NCI-H146 (cell line): Measurements from ENCODE around the gene COL3A1.

ENCODE experiments used
- DNase-seq: peaks from one replicate; lab custom pipeline; 2025; lab: John Stamatoyannopoulos, UW

COL3A1 gene

DNA sequence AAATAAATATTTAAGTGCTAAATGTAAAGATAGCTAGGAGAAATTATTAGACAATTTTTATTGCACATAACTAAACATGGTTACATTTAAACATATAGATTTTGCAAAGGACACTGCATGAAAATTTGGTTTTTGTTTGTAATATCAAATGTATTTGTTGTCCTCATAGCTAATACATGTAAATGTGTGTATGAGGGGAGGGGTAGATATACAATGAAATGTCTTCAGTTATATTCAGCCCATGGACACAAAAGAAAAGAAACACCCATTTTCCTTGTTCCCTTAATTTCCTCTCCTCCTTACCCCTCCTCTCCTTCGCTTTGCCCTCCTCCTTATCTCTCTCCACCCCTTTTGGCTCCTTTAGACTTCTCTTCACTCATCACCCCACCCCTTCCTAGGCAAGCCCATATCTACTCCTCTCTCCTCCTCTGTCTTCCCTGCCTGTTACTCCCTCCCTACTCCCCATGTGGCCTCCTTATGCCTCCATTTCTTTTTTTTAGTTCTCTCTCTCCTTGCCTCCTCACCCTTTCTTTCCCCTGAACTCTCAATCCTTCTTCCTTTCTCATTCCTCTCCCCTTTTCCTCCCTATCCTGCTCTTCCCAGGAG lies 1.4 kb downstream of the COL3A1 start:
- no peak for DNase-seq

GRCh38 chr2:188976545-188977268 lies 2.5 kb downstream of the COL3A1 start:
- no peak for DNase-seq

DNA sequence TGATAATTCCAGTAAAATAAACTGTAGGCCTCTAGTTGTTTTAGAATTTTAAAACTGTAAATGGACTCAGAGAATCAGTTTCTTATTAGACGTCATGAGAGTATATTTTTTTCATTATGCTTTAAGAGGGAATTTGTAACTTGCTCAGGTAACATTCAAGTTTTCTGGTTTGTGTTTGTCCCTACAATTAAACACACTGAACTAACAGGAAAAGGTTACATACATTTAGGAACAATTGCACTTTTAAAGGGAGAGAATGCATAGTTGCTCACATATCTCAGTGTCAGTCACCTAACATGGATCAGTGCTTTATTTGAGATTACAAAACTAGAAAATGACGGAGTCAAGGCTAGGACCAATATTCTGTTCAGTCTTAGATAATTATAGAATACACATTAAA lies 3.1 kb downstream of the COL3A1 start:
- no peak for DNase-seq

- no peak for DNase-seq
Measured at GRCh38 chr2:188978291-188979081, 4.3 kb downstream of the COL3A1 start.

DNA sequence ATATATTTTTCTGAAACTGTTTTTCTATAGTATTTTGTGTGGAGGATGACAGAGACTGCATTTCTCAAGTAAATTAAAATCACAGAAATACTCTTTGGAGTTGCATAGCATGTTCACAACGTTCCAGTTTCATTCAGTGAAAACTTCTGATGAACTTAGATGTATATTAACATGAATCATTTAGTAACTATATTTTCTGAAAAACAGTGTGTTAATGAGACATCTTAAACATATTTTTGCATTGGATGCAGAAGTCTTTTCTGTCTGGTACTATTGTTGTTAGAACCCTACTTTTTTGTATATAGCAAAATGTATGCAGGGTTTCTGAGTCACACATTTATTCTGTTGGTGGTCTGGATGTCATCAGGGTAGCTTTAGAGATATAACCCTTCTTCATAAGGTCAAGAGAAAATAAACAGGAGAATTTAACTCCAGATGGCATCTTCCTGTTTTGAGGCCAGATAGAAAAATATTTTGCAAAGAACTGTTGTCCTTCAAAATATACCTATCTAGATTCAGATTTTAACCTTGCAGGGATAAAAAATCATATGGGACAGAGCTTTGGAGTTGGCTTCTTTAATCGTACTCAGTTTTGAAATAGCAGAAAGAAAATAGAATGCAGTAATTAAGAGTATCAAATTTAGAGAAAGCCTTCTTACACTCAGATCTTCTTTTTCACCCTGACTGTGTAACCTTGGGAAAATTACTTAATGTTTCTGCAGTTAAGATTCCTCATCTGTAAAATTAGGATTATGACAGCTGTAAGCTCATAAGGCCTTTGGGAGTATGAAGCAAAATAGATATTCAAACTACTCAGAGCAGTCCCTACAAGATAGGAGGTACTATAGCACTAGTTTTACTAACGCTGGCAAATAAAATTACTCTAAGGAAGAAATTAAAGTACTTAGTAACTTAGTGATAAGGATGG lies 5.3 kb downstream of the COL3A1 start:
- DNase-seq = no peak

GRCh38 chr2:188983427-188984064 lies 9.4 kb downstream of the COL3A1 start:
- no peak for DNase-seq

- no peak for DNase-seq
Measured at GRCh38 chr2:188984065-188984491, 9.9 kb downstream of the COL3A1 start.

GRCh38 chr2:188984680-188985079 lies 10.5 kb downstream of the COL3A1 start:
- no peak for DNase-seq

DNA sequence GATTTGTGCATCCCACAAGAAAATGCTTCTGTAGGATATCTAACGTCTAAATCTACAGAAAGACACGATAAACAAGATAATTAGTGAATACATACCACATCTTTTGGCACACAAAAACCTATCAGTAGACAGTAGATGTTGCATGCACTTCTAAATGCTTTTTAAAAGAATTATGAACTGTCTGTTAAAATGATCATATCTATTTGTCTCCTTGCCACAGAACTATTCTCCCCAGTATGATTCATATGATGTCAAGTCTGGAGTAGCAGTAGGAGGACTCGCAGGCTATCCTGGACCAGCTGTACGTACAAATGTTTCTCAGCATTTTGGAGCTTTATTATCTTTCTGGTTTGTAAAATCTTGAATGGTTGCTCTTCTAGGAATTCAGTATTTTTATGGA lies 12.7 kb downstream of the COL3A1 start:
- no peak for DNase-seq

- DNase-seq = no peak
Measured at GRCh38 chr2:188993247-188993646, 19.1 kb downstream of the COL3A1 start.

- DNase-seq = no peak
Measured at GRCh38 chr2:188997263-188997662, 23.1 kb downstream of the COL3A1 start.

DNA sequence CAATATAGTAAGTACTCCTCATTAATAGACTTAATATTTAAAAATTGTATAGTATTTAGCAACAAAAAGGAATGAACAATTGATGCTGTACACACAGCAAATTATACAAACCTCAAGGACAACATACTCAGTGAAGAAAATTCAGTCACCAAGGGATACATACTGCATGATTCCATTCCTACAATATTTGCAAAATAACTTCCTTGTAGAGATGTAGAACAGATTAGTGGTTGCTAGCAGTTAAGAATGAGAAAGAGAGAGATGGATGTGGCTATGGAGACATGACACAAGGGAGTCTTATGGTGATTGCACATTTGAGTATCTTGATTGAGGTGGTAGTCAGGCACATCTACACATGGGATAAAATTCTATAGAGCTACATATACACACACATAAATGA lies 26.0 kb downstream of the COL3A1 start:
- no peak for DNase-seq

- no peak for DNase-seq
Measured at GRCh38 chr2:189002079-189002478, 27.9 kb downstream of the COL3A1 start.

DNA sequence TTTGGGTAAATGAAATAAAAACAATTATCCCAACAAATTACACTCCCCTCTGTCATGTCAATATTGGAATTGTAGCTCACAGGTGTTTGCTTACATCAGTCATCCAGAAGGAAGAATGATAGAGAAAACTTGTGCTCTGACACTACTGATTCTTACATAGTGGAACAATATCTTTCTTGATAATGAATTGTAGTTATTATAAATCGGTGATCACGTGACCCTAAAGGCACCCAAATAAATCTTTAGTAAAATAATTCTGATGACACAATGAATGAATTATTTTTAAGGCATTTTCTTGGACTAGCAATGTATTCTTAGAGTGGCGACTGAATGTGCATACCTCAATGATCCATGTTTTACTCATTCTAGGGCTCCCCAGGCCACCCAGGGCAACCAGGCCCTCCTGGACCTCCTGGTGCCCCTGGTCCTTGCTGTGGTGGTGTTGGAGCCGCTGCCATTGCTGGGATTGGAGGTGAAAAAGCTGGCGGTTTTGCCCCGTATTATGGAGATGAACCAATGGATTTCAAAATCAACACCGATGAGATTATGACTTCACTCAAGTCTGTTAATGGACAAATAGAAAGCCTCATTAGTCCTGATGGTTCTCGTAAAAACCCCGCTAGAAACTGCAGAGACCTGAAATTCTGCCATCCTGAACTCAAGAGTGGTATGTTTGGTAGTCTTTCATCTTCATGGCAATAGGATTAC lies 34.5 kb downstream of the COL3A1 start:
- peak; percentile 76 for DNase-seq

GRCh38 chr2:189010536-189010935 lies 36.4 kb downstream of the COL3A1 start:
- no peak for DNase-seq

GRCh38 chr2:189012351-189012750 lies 38.2 kb downstream of the COL3A1 start:
- no peak for DNase-seq

- DNase-seq = no peak
Measured at GRCh38 chr2:189013031-189013430, 38.9 kb downstream of the COL3A1 start.

GRCh38 chr2:189013671-189014448 lies 39.7 kb downstream of the COL3A1 start:
- DNase-seq = no peak

GRCh38 chr2:189014449-189015138 lies 40.4 kb downstream of the COL3A1 start:
- DNase-seq = no peak
